ENCODE measurements around the gene PLEKHA5. TPM values are rescaled to one million over a fixed set of nuclear protein-coding genes. Genes with fewer than 3 reads are reported as not detected.

Gene PLEKHA5
- total RNA-seq, 1 donor from 2014 or later: 30.2 TPM

- TF ChIP-seq CTCF (IDR thresholded peaks at IDR 0.05; ENCODE audit: unreplicated experiment): no peak
- Mint-ChIP-seq H3K27me3 (ENCODE audit: unreplicated experiment) (peaks cover 1% of the 10 kb centered on the region), H3K9me3 (ENCODE audit: unreplicated experiment) (no peaks in the 10 kb centered on the region), H3K27ac (ENCODE audit: unreplicated experiment) (no peak overlapping the region), H3K36me3 (ENCODE audit: low read depth, unreplicated experiment) (no peaks in the 10 kb centered on the region), H3K4me1 (ENCODE audit: unreplicated experiment) (no peaks in the 10 kb centered on the region), H3K4me3 (ENCODE audit: unreplicated experiment) (no peak overlapping the region)
- no peak for DNase-seq (ENCODE audit: low spot score)
Measured at GRCh38 chr12:19165451-19165850, 35.9 kb downstream of the PLEKHA5 start.

DNA sequence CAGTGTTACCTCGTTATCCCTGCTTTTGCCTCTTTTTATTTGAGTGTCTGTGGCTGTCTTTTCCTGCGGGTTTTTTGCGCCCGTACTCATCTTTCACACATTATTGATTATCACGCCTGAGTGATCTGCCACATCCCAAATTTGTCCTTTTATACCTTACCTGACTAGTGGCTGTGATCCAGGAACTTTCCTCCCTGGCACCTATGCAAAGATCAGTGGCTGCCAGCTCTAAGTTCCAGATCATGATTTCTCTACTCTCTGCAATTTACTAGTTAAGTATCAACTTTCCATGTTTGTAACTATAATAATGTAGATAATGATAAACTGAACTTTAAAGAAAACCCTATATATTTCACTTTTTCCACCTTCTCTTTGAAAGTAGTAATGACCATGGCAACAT is 36.9 kb downstream of the PLEKHA5 start:
- H3K4me3 Mint-ChIP-seq (ENCODE audit: unreplicated experiment): no peak overlapping the region
- DNase-seq (ENCODE audit: low spot score): no peak
- no peaks in the 10 kb centered on the region for H3K36me3 Mint-ChIP-seq (ENCODE audit: low read depth, unreplicated experiment)
- TF ChIP-seq CTCF (IDR thresholded peaks at IDR 0.05; ENCODE audit: unreplicated experiment): no peak
- no peak overlapping the region for H3K27ac Mint-ChIP-seq (ENCODE audit: unreplicated experiment)
- H3K4me1 Mint-ChIP-seq (ENCODE audit: unreplicated experiment): no peaks in the 10 kb centered on the region
- no peaks in the 10 kb centered on the region for H3K9me3 Mint-ChIP-seq (ENCODE audit: unreplicated experiment)
- H3K27me3 Mint-ChIP-seq (ENCODE audit: unreplicated experiment): peaks cover 1% of the 10 kb centered on the region

DNA sequence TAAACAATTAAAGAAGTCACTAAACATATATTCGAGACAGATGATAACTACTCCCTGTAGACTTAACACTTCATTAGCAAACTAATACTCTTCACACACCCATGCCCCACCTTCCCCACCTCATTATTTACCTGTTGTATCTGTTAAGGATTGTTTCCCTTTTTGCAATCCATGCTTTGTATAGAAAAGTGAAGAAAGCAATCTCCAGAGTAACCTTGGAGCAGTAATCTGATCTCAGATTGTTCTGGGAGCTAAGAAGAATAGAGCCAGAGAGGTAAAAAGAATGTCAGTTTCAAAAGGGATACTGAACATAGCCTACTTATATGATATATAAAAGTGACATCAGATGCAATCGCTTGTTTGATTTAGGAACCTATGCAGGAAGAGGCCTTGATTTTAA is 37.4 kb downstream of the PLEKHA5 start:
- no peaks in the 10 kb centered on the region for H3K9me3 Mint-ChIP-seq (ENCODE audit: unreplicated experiment)
- H3K4me1 Mint-ChIP-seq (ENCODE audit: unreplicated experiment): no peaks in the 10 kb centered on the region
- no peak overlapping the region for H3K4me3 Mint-ChIP-seq (ENCODE audit: unreplicated experiment)
- H3K27me3 Mint-ChIP-seq (ENCODE audit: unreplicated experiment): peaks cover 1% of the 10 kb centered on the region
- H3K36me3 Mint-ChIP-seq (ENCODE audit: low read depth, unreplicated experiment): no peaks in the 10 kb centered on the region
- no peak for TF ChIP-seq CTCF (IDR thresholded peaks at IDR 0.05; ENCODE audit: unreplicated experiment)
- DNase-seq (ENCODE audit: low spot score): no peak
- no peak overlapping the region for H3K27ac Mint-ChIP-seq (ENCODE audit: unreplicated experiment)

- no peak overlapping the region for H3K27ac Mint-ChIP-seq (ENCODE audit: unreplicated experiment)
- no peaks in the 10 kb centered on the region for H3K9me3 Mint-ChIP-seq (ENCODE audit: unreplicated experiment)
- no peak for TF ChIP-seq CTCF (IDR thresholded peaks at IDR 0.05; ENCODE audit: unreplicated experiment)
- no peaks in the 10 kb centered on the region for H3K4me1 Mint-ChIP-seq (ENCODE audit: unreplicated experiment)
- H3K4me3 Mint-ChIP-seq (ENCODE audit: unreplicated experiment): no peak overlapping the region
- H3K36me3 Mint-ChIP-seq (ENCODE audit: low read depth, unreplicated experiment): no peaks in the 10 kb centered on the region
- H3K27me3 Mint-ChIP-seq (ENCODE audit: unreplicated experiment): peaks cover 1% of the 10 kb centered on the region
- DNase-seq (ENCODE audit: low spot score): no peak
Measured at GRCh38 chr12:19167708-19168107, 38.2 kb downstream of the PLEKHA5 start.

DNA sequence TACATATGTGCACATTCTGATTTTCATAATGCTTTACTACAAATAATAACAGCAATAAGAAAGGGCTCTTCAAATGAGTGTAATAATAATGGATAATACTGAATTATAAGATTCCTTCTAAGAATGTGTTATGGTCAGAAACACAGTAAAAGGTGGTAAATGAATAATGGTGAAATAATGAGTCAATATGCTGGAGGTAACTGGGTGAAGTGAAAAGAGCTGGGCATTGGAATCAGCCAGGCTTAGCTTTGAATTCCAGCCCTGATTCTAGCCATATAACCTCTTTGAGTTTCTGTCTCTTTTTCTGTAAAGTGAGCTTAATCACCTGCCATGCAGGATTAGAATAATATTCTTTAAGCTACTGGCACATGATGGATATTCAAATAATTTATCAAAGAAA is 39.1 kb downstream of the PLEKHA5 start:
- H3K4me1 Mint-ChIP-seq (ENCODE audit: unreplicated experiment): no peaks in the 10 kb centered on the region
- no peaks in the 10 kb centered on the region for H3K9me3 Mint-ChIP-seq (ENCODE audit: unreplicated experiment)
- no peak overlapping the region for H3K27ac Mint-ChIP-seq (ENCODE audit: unreplicated experiment)
- H3K4me3 Mint-ChIP-seq (ENCODE audit: unreplicated experiment): no peak overlapping the region
- no peaks in the 10 kb centered on the region for H3K36me3 Mint-ChIP-seq (ENCODE audit: low read depth, unreplicated experiment)
- peaks cover 1% of the 10 kb centered on the region for H3K27me3 Mint-ChIP-seq (ENCODE audit: unreplicated experiment)
- no peak for TF ChIP-seq CTCF (IDR thresholded peaks at IDR 0.05; ENCODE audit: unreplicated experiment)
- DNase-seq (ENCODE audit: low spot score): no peak

Measured in endothelial cell (in vitro differentiated cells).